ENCODE measurements around the gene SPTBN1.

GRCh38 chr2:54598347-54599325 is 142.5 kb downstream of the SPTBN1 start:
- TF ChIP-seq CTCF (IDR thresholded peaks at IDR 0.05; ENCODE audit: low read length): no peak
- TF ChIP-seq EZH2 (IDR thresholded peaks at IDR 0.05; ENCODE audit: borderline replicate concordance, low read length): no peak

Measured in OCI-LY1 (cell line).